Measurements from ENCODE around the gene CIDEB. TPM values are rescaled to one million over a fixed set of nuclear protein-coding genes. Genes with fewer than 3 reads are reported as not detected.

CIDEB gene
- total and polyA plus RNA-seq, 2 of the 8 experiments (the other 6 are each of a cell fraction or from before 2014, with no cell fraction given) = 0.11 TPM; not detected in 1

GRCh38 chr14:24325041-24325530 lies 17.3 kb upstream of the CIDEB start:
- 77% methylated on average over 5 of the region's 5 CpGs; no CpG with 5 or more reads in 1 of the 2 experiments for WGBS, 2 experiments (ENCODE audit: extremely low coverage in 1 of 2, insufficient coverage in 1 of 2, insufficient read length in 1 of 2, insufficient replicate concordance in 2 of 2, low coverage in 1 of 2, low lambda C conversion rate in 2 of 2, missing lambda C conversion rate in 1 of 2)
- ChIA-PET POLR2A (ENCODE audit: partially characterized antibody) (interaction anchor here (0.6 to 1.4 kb wide), 3 partner anchors 10 to 113 kb away, joined by 3 read pairs; partner anchors contain the start of gene ADCY4), CTCF (ENCODE audit: partially characterized antibody) (interaction anchor here (1.0 to 27.8 kb wide), 5 partner anchors 13 to 102 kb away, joined by 3 to 664 read pairs (median 4); partner anchors contain the start of genes CBLN3, CIDEB, KHNYN and LTB4R)
- Histone ChIP-seq H3K56ac (replicated peaks; ENCODE audit: insufficient read length, low read depth, low read length) (no peak overlapping the region), H4K20me1 (replicated peaks in 1 of 2; ENCODE audit: control insufficient read depth in 1 of 2, insufficient read depth in 2 of 2, low read length in 2 of 2) (no peaks in the 10 kb centered on the region), H3K9me3 (ENCODE audit: insufficient read depth in 2 of 2, low read depth in 1 of 2, low read length in 1 of 2) (no peaks in the 10 kb centered on the region), H3K27me3 (replicated peaks in 1 of 4; ENCODE audit: control insufficient read depth in 3 of 4, extremely low read depth in 1 of 4, insufficient read depth in 3 of 4, low read length in 3 of 4) (peaks cover 0 to 29% (median 10%) of the 10 kb centered on the region in 4 experiments; a peak in 5 of 7 replicates), H3K79me2 (ENCODE audit: control insufficient read depth in 1 of 2, insufficient read depth in 2 of 2, low read length in 2 of 2) (no peaks in the 10 kb centered on the region), H3K4me2 (ENCODE audit: insufficient read depth in 1 of 2, low read depth in 2 of 2, low read length in 2 of 2) (no peak overlapping the region), H2BK5ac (ENCODE audit: low read depth, low read length) (no peak overlapping the region), H3K4ac (replicated peaks; ENCODE audit: insufficient read length, low read depth, low read length) (no peak overlapping the region), H3K9ac (replicated peaks in 1 of 4; ENCODE audit: extremely low read depth in 1 of 4, low read depth in 3 of 4, low read length in 3 of 4) (no peak overlapping the region), H4K5ac (ENCODE audit: insufficient read length, low read depth, low read length) (no peak overlapping the region), H3K23me2 (ENCODE audit: low read depth, low read length) (no peaks in the 10 kb centered on the region; the same call in 1 of the 2 replicates), H2AFZ (ENCODE audit: low read length) (no peak overlapping the region), H2BK12ac (ENCODE audit: low read depth, low read length) (no peak overlapping the region), H3K4me1 (replicated peaks in 1 of 4; ENCODE audit: control insufficient read depth in 3 of 4, insufficient read depth in 4 of 4, low read length in 3 of 4) (no peaks in the 10 kb centered on the region), H3K23ac (ENCODE audit: insufficient read length) (no peak overlapping the region), H4K91ac (replicated peaks; ENCODE audit: insufficient read length, low read length) (no peak overlapping the region), H2BK120ac (replicated peaks; ENCODE audit: low read depth, low read length) (no peak overlapping the region), H2BK20ac (ENCODE audit: low read length) (no peak overlapping the region), H3K79me1 (ENCODE audit: low read depth, low read length) (no peaks in the 10 kb centered on the region), H4K8ac (ENCODE audit: extremely low read depth, insufficient read depth, low read length) (no peak overlapping the region), H3K14ac (ENCODE audit: insufficient read length) (no peak overlapping the region), H3K18ac (ENCODE audit: extremely low read depth, low read length) (no peak overlapping the region), H2AK5ac (ENCODE audit: low read depth, low read length) (no peak overlapping the region), H3K27ac (ENCODE audit: low read depth, low read length) (no peak overlapping the region), H3K4me3 (ENCODE audit: extremely low read depth in 1 of 4, insufficient read depth in 2 of 4, low read depth in 3 of 4, low read length in 4 of 4) (no peak overlapping the region), H2BK15ac (ENCODE audit: low read length) (no peak overlapping the region), H3K36me3 (ENCODE audit: control insufficient read depth in 2 of 4, insufficient read depth in 4 of 4, low read length in 3 of 4) (no peaks in the 10 kb centered on the region)
- TF ChIP-seq EZH2 (IDR thresholded peaks at IDR 0.05; ENCODE audit: low read depth, low read length, severe bottlenecking) (no peak), CTBP2 (IDR thresholded peaks at IDR 0.05; ENCODE audit: borderline replicate concordance, insufficient read depth, insufficient read length, low read length) (no peak), CHD1 (IDR thresholded peaks at IDR 0.05; ENCODE audit: low read depth, low read length) (no peak), JUND (IDR thresholded peaks at IDR 0.05; ENCODE audit: low read length) (no peak), TBP (IDR thresholded peaks at IDR 0.05; ENCODE audit: low read depth, low read length) (no peak), RXRA (IDR thresholded peaks at IDR 0.05; ENCODE audit: insufficient read depth, low read depth, low read length) (no peak), JUN (IDR thresholded peaks at IDR 0.05; ENCODE audit: low read depth, low read length) (no peak), KDM1A (IDR thresholded peaks at IDR 0.05; ENCODE audit: borderline replicate concordance, low read length) (no peak), KDM5A (IDR thresholded peaks at IDR 0.05; ENCODE audit: low read length) (no peak), CEBPB (IDR thresholded peaks at IDR 0.05; ENCODE audit: low read depth, low read length) (no peak), ZNF274 (IDR thresholded peaks at IDR 0.05; ENCODE audit: borderline replicate concordance, extremely low read depth, low read length) (no peak), MAX (IDR thresholded peaks at IDR 0.05) (no peak)
- no peak for DNase-seq (ENCODE audit: low read depth in 1 of 2, low spot score in 2 of 2)
- FAIRE-seq = no peak
